Measurements from ENCODE around the gene DNPEP.
"Not testable (repeated sequence)": the region's sequence is repeated elsewhere in the genome, so short reads cannot be mapped to it uniquely, and the experiment has no call there.

The DNPEP gene

GRCh38 chr2:219419012-219419324 lies 31.3 kb upstream of the DNPEP start:
- DNase-seq = no peak

DNA sequence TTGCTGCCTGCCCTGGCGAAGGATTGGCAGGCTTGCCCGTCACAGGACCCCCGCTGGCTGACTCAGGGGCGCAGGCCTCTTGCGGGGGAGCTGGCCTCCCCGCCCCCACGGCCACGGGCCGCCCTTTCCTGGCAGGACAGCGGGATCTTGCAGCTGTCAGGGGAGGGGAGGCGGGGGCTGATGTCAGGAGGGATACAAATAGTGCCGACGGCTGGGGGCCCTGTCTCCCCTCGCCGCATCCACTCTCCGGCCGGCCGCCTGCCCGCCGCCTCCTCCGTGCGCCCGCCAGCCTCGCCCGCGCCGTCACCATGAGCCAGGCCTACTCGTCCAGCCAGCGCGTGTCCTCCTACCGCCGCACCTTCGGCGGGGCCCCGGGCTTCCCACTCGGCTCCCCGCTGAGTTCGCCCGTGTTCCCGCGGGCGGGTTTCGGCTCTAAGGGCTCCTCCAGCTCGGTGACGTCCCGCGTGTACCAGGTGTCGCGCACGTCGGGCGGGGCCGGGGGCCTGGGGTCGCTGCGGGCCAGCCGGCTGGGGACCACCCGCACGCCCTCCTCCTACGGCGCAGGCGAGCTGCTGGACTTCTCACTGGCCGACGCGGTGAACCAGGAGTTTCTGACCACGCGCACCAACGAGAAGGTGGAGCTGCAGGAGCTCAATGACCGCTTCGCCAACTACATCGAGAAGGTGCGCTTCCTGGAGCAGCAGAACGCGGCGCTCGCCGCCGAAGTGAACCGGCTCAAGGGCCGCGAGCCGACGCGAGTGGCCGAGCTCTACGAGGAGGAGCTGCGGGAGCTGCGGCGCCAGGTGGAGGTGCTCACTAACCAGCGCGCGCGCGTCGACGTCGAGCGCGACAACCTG lies 30.7 kb upstream of the DNPEP start, which contains the start of gene DES:
DES (plus strand) TSS at position 223 of the 857 bp plus-strand sequence; CDS start at position 309, 86 bp downstream.
- no peak for DNase-seq

DNA sequence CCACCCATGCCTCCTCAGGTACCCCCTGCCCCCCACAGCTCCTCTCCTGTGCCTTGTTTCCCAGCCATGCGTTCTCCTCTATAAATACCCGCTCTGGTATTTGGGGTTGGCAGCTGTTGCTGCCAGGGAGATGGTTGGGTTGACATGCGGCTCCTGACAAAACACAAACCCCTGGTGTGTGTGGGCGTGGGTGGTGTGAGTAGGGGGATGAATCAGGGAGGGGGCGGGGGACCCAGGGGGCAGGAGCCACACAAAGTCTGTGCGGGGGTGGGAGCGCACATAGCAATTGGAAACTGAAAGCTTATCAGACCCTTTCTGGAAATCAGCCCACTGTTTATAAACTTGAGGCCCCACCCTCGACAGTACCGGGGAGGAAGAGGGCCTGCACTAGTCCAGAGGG lies 29.7 kb upstream of the DNPEP start:
- no peak for DNase-seq

GRCh38 chr2:219416938-219417337 lies 29.2 kb upstream of the DNPEP start:
- DNase-seq = no peak

GRCh38 chr2:219416235-219416602 lies 28.5 kb upstream of the DNPEP start:
- DNase-seq = no peak

DNA sequence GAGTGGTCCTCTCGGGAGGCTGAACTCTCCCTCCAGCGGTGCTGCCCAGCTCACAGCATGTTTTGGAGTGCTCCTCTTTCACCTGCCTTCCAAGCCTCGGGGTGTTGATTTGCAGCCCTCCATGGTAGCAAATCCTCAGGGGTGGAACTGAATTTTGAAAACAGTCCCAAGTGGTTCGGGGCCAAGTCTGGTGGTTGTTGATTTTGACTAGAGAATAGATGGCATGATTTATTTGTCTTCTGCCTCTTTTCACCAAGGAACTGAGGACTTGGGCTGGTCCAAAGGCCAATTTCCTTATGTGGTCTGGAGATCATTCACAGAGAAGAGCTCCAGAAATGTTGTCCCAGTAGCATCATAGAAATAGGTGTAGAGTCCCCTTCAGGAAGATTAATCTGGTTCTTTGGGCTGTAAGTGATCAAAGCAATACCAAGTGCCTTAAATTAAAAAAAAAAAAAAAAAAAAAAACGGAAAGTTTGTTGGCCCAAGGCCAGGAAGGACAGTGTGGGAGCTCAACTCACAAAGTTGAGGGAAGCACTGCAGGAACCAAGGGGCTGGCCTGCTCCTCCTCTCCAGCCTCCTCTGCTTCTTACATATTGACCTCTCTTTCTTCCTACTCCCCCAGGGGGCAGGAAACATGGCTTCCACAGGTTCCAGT lies 28.0 kb upstream of the DNPEP start:
- no peak for DNase-seq

- DNase-seq = no peak
These were observed 27.1 kb upstream of the DNPEP start for GRCh38 chr2:219414857-219415256.

DNA sequence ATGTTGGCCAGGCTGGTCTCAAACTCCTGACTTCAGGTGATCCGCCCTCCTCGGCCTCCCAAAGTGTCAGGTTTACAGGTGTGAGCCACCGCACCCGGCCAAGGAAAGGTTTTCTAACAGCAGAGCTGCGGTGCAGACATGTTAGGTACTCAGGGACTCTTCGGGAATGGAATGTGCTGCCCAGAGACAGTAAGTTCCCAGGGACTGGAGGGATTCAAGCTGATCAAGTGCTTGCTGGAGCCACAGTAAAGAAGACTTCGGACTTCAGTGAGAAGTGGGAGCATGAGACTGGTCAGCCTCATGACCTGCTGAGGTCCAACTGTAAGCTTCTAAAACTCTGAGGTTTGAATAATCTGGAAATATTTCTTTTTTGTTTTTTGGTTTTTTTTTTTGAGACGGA lies 22.7 kb upstream of the DNPEP start:
- DNase-seq = no peak

- no peak for DNase-seq
These were observed 21.9 kb upstream of the DNPEP start for GRCh38 chr2:219409619-219410018.

DNA sequence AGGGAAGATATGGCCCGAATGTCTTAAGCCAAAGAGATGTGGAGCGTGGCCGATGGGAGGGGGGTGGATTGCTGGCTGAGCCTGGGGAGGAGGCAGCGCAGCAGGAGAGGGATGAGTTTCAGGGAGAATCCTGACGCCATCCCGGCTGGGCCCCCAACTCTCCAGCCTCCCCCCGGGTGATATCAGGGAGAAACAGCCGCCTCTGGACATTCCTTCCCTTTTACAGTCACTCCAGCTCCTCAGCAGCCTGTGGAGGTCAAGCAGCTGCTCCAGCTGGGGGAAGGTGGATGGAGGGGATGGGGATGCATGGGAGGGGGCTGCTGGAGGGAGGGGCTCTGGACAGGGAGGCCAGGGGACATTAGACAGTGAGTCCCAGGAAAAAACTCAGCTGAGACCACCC lies 20.9 kb upstream of the DNPEP start:
- DNase-seq = peak; percentile 67

GRCh38 chr2:219408204-219408603 lies 20.5 kb upstream of the DNPEP start:
- DNase-seq = no peak

- not testable (repeated sequence) for DNase-seq
These were observed 19.6 kb upstream of the DNPEP start for GRCh38 chr2:219407343-219407742.

DNA sequence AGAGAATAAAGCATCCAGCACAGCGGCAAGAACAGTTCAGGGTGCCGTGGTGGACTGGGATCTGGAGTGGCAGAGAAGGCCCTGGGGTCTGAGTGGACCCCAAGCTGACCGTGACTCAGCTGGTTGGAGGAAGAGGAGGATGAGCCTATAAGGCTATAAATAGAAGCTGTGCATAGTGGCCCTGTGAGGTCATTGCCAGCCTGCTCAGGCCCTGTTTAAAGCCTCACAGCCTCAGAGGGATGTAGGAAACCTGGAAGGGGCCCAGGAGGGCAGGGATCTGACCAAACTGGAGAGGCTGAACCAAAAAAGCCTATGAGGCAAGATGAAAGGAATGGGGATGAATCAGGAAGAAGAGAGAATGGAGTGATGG lies 19.1 kb upstream of the DNPEP start:
- DNase-seq = peak; percentile 97

DNA sequence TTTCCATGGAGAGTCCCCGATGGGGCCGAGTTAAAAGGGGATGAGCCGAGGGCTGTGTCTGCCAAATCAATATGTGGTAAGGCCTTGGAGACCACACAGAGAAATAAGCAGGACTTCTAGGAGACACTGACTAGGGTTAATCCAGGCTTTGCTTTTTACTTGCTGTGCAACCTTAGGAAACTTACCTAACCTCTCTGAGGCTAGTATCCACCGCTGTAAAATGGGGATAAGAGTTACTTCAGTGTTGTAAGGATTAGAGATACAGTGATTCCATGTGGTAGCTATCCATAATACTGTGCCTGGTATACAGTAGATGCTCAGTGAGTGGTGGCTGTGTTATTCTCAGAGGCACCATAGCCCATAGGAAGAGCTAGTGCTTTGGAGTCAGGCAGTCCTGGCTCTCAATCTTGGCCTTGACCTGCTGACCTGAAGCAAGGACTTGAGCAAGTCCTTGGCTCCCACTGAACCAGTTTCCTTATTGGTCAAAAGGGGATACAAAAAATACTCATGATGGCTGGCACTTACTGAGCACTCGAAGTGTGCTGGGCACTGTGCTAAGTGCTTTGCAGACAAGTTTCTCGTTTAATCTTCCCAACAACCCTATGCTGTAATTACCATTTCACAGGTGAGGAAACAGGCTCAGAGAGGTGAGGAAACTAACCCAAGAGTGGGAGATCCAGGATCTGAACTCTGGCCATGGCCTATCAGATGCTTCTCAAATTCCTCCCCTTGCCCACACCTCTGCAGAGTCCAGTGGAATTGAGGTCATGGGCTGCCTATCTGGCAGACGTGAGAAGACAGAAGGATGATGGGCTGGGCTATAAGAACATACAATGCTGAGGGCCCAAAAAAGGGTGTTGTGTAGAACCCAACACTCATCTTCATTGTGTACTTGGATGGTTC lies 18.5 kb upstream of the DNPEP start:
- DNase-seq = no peak

- peak; percentile 35 for DNase-seq
These were observed 17.7 kb upstream of the DNPEP start for GRCh38 chr2:219405451-219405850.

GRCh38 chr2:219404954-219405353 lies 17.2 kb upstream of the DNPEP start:
- no peak for DNase-seq

DNA sequence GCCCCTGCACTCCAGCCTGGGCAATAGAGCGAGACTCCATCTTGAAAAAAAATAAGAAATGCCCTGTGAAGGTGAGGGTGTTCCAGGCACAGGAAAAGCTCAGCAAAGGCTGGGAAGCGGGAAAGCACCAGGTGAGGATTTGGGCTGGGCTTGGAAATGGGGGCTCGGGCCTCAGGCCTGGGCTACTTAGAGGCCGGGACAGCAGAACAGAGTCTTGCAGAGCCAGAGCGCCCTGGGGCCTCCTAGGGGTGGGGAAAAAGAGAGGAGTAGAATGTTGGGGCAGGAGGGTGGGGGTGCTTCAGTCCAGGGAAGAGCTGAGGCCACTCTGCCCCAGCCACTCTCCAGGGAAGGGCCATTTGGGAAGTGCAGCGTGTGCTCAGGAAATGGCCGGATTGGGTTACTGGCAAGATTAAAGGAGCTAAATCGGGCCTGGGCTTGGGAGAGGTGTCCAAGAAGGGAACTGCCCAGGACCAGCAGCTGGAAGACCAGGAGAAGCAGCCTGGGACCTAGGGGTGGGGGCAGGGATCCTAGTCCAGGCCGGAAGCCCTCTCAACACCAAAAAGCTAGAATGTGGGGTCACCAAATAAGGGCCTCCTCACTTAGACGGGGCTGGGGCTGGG lies 16.7 kb upstream of the DNPEP start:
- DNase-seq = no peak

DNA sequence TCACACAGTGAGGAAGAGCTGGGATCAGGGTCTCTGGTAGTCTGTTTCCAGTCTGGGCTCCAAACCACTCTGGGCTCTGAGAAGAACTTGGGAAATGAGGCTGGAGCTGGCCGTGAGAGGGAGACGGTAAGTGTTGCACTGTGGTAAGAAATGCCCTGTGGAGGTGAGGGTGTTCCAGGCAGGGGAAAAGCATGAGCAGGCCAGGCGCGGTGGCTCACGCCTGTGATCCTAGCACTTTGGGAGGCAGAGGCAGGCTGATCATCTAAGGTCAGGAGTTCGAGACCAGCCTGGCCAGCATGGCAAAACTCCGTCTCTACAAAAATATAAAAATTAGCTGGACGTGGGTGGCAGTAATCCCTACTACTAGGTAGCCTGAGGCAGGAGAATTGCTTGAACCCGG lies 16.1 kb upstream of the DNPEP start:
- DNase-seq = no peak

- peak; percentile 87 for DNase-seq
These were observed 15.2 kb upstream of the DNPEP start for GRCh38 chr2:219402665-219403515.

GRCh38 chr2:219401606-219402005 lies 13.9 kb upstream of the DNPEP start:
- no peak for DNase-seq

DNA sequence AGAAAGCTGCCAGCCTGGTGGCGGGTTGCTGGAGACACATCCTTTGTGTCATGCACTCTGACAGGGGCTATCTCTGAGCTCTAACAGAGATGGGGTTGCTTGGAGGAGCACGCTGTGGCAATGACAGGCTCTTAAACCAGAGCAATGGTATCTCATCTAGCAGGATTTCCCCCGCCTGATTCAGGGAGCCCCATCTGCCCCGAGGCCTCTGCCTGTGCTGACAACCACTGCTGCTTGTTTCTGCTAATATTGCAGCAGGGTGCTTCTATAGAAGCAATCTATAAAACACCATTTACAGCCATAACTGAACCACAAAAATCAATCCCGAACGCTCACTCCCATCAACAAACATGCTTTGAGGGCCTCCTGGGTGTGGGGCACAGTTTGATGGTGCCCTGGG lies 12.8 kb upstream of the DNPEP start:
- no peak for DNase-seq
